ENCODE results near the gene HUS1. TPM values are rescaled to one million over a fixed set of nuclear protein-coding genes. Genes with fewer than 3 reads are reported as not detected.
"Not testable (repeated sequence)": the region's sequence is repeated elsewhere in the genome, so short reads cannot be mapped to it uniquely, and the experiment has no call there.

Gene HUS1
- total RNA-seq, 1 donor from 2014 or later: 9.6 TPM

DNA sequence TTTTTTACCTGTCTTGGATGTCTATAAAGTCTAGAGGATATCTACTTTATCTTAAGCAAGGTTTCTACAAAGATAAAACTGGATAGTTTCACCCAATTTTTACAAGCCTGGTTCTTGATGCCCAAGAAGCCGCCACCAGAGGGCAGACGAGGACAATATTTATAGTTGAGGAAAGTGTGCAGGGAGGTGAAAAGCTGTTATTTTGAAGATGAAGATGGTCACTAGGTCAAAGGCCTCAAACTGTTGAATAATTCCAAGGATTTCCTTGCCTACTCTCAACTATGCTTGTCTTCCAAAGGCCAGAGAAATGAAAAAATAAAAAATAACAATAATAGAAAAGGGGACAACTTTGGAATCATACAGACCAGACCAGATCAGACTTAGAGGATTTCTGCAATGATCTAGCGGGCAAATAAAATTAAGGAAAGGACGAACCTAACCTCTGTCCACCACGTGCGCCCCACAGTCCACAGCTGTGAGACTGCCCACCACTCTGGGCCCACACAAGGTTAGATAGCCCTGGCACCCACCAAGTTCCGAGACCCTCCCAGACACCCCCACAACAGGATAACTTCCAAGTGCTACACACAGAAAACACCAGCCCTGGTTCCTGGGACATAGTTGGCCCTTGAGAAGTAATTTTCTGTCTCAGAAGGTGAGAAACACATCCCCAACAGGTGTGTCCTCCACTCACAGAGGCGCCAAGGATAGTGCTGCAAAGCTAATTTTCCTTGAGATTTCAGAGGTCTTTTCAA is 34.0 kb downstream of the HUS1 start:
- peak; percentile 76 for DNase-seq (ENCODE audit: low spot score)

DNA sequence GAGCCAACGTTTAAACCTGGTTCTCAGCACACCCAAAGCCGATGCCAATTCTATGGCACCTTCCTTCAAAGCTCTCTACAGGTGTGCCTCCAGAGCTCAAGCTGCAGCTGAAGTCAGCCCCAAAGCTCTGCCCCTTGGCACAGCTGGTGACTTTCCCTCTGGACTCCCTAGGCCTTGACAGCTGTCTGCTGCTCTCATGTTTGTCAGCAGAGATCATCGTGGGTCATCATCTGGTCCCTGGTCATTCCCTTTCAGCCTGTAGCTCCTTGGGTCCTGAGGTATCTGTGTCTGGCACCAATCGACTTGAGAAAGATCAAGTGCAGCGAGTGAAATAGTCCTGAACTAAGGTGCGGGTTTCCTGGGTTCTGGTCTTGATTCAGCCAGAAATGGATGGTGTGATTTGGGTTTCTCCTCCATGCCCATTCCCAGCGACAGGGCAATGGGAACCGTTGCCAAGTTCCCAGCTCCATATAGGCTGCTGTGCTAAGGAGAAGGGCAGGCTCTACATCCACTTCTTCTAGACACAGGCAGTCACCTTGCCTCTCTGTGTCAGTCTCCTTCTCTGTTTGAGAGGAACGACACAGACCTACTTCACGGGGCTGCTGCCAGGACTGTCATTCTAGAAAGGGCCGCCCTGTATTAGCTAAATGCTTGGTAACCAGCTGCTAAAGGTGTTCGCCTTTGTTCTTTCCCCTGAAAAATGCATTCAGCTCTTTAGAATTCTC is 34.7 kb downstream of the HUS1 start:
- no peak for DNase-seq (ENCODE audit: low spot score)

DNA sequence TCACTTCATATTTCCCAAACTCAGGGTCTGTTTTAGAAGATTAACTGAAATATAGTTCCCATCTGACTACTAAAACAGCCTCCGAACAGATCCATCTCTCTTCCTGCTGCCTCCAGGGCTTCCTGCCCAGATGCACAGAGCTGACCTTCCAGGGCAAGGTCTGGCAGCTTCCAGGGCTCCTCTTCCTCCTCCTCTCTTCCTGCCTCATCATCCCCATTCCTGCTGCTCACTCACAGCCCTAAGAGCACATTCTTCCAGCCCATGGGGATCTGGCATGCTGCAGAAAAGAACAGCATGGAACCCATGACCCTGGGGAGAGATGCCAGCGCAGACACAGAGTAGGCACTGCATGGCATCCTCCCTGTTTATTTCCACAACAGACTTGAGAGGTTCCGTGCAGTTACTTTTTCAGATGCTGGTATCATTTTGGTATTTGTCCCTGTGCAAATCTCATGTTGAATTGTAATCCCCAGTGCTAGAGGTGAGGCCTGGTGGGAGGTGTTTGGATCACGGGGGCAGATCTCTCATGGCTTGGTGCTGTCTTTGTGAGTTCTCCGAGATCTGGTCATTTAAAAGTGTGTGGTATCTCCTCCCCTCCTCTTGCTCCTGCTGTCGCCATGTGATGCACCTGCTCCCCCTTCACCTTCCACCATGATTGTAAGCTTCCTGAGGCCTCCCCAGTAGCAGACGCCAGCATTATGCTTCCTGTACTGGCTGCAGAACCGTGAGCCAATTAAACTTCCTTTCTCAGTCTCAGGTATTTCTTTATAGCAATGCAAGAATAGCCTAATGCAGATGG is 35.5 kb downstream of the HUS1 start:
- no peak for DNase-seq (ENCODE audit: low spot score)

DNA sequence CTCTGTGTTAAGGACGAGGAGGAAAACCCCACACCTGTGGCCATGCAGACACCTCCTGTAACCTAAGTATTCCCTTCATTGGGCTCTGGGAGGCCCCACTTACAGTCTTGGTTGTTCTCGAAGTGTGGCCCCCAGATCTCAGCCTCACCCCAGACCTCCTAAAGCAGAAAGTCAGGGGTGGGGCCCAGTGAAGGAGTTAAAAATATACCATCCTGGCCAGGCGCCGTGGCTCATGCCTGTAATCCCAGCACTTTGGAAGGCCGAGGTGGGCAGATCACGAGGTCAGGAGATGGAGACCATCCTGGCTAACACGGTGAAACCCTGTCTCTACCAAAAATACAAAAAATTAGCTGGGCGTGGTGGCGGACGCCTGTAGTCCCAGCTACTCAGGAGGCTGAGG is 36.8 kb downstream of the HUS1 start:
- DNase-seq (ENCODE audit: low spot score): not testable (repeated sequence)

DNA sequence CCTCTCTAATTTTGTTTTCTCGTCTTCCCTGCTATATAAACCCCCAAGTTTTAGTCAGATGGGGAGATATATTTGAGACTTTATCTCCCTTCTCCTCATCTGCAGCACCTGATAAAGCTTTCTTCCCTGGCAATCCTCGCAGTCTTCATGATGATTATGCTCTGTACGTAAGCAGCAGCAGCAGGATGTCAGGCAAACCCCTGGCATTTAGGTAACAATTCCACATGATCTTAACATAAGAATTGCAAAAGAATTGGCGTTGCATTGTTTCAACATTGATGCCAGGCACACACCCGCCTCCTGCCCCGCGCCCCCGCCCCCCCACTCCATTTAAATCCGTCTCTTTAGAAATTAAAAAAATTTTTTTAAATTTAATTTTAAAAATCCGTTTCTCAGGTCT is 37.3 kb downstream of the HUS1 start:
- no peak for DNase-seq (ENCODE audit: low spot score)

DNA sequence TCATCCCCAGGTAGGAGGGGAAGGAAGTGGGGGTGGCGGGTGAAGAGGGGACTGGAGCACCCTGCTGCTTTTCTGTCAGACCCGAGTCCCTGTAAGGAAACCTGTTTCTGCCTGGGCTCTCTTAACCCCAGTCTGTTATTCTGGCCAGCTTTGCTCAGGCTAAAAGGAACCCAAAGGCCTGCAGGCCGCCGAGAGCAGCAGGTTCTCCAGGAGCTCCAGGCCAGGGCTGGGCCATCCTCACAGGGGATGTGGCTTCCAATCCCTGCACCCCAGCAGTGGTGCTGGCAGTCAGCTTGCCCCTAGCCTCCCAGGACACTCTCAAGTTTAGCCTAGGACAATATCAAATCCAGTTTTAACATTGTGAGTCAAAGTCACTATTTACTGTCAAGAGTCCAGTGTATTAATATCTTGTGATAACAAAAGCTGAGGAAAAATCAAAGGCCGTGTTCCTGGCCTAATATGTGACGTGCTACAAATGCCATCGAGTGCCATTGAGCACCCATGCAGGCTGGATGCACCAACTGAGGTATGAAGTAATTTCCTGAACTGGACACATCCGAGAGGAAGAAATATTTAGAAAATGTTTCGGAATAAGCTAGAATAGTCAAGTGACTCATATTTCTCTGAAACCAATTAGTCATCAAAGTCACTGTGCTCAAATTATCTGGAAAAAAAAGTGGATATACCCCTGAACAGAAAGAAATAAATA is 38.1 kb downstream of the HUS1 start:
- no peak for DNase-seq (ENCODE audit: low spot score)

DNA sequence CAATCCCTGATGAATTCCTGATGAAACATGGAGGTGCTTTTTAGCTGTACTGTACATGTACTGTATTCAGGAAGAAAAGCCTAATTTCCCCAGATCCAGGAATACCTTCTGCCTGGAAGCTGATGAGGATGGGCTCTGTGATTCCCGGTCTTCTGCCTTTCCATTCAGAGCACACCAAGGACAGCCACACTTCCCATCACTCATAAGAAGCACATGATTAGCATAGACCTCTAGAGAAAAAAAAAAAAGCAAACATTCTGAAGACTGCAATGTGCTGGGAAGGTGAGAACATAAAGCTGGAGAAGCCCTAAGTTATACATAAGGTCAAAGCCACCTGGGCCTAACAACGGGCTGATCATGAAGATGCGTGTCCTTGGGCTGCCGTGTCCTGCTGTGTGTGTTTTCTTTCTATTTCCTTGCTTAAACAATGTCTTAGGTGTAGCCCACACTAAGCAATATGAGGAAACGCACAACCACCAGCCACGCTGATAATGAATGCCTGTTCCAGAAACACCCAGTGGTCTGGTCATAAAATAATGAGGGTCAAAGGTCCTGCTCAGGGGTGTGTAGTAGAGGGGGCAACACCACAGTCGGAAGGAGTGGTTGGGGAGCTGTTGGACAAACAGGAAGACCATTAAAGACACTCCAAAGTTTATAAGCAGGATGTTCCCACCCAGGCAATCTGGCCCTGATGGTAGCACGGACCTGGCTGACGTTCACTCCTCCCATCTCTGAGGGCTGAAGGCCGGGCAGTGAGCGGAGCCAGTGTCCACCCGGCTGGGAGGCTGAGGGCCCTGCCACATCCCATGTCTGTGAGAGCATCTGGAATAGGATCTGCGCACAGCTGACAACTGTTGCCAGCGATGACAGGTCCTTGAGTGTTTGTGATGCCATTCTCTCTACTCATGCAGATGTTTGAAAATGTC is 39.1 kb downstream of the HUS1 start:
- DNase-seq (ENCODE audit: low spot score): peak; percentile 29

DNA sequence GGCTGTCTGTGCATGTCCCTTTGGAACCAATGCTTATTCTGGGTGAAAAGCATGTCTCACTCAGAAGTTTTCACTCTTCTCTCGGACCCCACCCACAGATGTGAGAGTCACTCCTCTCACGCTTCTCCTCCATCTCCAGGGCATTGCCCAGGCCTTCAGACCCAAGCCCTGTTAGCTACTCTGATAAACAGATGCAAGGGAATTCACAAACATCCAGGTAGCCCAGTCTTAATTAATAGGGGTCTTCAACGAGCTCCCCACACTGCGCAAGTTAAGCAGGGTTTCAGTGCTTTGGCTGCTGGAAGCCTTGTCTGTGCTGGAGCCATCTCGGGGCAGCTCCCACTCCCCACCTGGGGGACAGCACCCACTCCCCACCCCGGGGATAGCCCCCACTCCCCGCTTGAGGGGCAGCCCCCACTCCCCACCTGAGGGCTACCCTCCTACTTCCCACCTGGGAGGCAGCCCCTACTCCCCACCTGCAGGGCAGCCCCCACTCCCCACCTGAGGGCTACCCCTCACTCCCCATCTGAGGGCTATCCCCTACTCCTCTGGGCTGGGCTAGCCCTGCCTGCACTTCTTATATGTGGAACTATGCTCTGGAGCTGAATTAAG is 39.9 kb downstream of the HUS1 start:
- DNase-seq (ENCODE audit: low spot score): no peak

DNA sequence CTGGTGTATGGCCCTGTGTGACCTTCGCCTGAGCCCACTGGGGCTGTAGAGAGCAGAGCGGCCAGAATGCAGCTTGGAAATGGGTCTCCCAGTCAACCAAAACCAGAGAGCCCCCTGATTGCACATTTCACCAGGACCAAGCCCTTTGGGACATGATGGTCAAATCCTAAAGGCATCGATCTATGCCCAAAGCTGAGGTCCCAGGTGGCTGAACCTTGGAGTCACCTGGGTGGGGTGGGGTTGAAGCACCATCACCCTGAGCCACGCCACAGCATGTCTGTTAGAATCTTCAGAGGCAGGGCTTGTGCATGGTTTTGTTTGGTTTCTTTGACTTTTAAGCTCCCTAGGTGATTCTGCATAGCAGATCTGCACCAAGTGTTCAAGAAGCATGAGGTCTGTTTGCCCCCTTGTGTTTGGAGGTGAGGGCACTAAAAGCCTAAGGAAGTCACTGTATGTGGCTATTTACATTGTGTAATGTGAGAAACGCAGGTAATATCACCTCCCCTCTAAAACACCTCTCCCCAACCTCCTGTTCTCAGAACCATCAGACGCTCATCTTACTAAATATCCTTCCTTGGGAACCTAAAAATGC is 40.7 kb downstream of the HUS1 start:
- DNase-seq (ENCODE audit: low spot score): no peak

DNA sequence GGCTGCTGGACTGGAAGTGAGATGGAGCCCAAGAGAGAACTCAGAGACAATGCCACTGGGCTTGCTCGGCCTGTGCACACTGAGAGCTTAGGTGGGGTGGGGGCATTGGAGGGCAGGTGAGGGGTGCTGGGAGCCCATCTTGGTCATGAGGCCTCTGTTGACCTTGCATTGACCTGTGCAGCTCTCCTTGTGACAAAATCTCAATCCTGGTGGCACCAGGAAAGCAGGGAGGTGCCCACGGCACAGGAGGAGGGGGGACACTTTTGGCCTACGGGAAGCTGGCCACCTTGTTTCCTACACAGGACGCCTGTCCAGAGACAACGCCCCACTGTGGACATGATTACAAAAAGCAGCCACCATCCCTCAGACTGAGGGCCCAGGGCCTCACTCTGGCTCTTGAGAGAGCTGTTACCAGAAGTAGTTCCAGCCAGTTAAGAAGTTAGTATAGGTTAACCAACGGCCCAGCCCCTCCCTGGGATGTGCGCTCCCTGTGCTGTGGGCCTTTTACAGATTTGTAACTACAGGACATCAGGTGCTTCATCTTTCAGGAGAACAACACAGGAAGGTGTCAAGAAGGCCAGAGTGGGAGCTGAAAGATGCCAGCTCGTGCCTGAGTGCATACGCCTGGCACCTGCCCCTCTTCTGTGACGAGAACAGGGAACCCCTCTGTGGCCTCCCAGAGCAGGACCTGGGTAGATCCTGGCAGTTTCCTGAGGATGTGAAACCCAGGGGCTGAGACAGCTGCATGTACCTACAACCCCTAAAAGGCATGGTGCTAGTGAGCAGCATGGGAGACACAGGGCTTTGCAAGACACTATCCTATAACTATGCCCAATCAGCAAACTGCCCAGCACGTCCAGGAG is 41.5 kb downstream of the HUS1 start:
- DNase-seq (ENCODE audit: low spot score): no peak

DNA sequence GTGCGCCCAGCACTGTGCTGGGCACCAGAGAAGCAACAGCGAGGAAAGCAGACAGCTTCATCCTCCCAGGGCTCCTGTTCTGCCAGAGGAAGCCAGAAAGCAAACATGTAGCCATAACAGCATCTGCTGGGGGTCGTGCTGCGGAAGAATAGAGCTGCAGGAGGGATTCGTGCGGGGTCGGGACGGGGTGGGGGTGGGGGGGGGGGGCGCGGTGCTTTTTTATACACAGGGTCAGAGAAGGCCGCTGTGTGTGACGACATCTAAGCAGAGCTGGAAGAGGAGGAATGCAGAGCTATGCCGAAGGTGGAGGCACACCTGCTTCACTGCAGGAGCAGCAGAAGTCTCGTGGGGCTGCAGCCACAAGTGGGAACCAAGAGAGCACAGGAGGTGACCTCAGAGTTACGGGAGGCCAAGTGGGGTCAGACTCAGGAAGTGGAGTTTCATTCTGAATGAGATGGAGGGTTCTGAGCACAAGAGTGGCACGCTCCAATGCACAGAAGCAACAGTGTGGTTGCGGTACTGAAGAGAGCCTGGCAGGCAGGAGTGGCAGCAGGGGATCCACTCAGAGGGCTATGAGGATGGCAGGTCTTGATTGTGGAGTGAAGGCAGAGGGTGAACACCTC is 42.2 kb downstream of the HUS1 start:
- no peak for DNase-seq (ENCODE audit: low spot score)

DNA sequence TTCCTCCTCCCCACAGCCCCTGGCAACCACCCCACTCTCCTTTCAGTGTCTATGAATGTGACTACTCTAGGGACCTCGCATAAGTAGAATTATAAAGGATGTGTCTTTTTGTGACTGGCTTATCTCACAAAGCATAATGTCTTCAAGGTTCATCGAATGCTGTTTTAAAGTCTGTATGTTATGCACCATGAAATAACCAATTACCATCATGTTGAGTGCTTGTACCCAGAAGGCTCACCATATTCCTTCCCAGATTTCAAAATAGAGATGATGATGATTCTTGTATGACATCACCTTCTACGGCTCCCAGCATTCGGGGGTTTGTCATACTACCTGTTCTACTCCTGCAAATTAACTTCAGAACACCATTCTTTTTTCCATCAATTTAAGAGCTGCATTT is 43.1 kb downstream of the HUS1 start:
- DNase-seq (ENCODE audit: low spot score): peak; percentile 38

DNA sequence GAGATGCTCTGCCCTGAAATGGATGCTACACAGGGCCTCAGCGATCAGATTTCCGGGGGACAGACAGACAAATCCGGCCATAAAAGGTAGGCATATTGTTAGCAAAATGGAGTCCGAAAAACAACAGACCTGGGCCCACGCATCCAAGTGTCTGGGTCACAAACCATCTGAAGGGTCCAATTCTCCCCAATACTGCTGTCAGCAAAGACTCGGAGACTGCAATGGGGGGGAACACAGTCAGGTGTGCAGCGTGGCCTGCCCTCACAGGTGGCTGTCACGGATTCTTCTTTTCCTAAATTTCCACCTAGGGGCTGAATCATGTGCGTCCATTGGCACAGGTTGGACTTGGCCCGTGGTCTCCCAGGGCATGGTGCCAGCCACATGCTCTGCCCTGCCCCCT is 44.1 kb downstream of the HUS1 start:
- no peak for DNase-seq (ENCODE audit: low spot score)

DNA sequence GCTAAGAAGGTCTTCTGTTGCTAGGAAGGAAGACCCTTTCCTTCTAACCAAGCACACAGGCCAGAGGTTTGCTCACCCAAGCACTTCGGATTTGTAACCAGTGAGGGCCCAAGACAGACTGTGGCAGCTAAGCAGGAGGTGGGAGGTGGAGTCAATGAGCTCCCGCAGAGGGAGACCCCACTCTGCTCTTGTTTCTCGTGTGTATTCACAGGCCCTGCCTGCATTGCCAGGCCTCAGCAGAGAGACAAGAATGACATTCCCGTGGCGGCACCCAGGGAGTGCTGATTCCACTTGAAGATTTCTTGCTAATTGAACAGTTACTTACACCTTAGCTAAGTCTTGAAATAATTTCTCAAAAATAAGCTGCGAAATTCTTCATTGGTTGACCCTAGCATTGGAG is 44.6 kb downstream of the HUS1 start:
- no peak for DNase-seq (ENCODE audit: low spot score)

DNA sequence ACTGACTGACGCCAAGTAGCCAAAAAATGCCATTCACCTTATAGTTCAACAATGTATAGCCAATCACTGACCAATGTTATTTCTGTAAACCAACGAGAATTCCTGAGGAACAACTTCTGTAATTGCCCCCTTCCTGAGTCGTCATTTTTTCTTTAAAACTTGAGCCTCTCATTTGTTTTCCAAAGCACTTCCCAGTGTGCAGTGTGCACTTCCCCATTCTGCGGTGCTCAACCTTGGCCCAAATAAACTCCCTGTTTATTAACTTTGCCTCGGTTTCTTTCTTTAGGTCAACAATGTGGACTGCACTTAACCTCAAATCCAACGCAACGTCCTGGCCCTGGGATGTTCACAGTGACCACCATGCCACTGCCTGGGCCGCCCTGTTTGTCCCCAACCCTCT is 46.2 kb downstream of the HUS1 start:
- DNase-seq (ENCODE audit: low spot score): no peak

DNA sequence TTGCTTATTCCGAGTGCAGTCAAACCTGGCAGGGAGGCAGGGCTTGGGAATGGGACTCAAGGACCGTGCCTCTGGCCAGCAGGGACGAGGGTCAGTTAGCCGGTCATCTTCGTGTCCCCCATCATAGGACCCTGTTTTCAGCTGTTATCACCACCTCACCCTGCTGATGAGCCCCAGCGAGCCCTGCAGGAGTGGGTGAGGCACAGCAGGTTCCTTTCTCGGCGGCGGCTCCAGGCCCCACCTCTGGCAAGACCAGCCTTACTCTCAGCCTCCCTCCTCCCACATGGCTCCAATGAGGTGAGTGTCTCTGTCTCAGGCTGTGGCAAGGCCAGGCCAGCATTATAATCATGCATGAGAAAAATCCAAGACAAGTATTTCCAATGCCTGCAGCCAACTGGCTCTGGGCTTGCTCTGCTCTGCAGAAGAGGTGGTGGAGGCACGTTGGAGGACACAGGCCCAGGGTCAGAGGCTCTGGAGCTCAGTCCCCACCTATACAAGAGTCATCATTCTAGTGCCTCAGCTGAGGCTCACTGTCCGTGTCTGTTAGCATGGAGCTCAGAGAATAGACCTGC is 46.9 kb downstream of the HUS1 start:
- DNase-seq (ENCODE audit: low spot score): no peak

DNA sequence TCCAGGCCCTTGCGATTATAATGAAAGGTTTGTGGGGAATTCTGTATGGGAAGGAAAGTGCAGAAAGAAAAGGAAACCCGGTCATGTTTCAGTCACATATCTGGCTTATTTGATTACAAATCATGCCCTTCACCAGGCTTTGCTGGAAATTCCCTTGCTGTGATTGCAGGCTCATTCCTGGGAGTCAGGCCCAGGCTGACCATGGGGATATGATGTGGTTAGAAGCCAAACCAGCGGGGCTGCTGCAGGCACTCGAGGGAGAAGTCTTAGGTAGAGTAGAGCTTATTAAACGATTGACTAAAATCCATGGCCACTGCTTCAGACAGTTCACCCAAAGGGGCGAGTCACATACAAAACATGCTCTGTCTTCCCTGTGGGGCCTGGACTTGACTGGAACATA is 47.4 kb downstream of the HUS1 start:
- peak; percentile 43 for DNase-seq (ENCODE audit: low spot score)

Data from umbilical cord (tissue), 2 donors.